ENCODE results near the gene PDCL2.

PDCL2 gene

DNA sequence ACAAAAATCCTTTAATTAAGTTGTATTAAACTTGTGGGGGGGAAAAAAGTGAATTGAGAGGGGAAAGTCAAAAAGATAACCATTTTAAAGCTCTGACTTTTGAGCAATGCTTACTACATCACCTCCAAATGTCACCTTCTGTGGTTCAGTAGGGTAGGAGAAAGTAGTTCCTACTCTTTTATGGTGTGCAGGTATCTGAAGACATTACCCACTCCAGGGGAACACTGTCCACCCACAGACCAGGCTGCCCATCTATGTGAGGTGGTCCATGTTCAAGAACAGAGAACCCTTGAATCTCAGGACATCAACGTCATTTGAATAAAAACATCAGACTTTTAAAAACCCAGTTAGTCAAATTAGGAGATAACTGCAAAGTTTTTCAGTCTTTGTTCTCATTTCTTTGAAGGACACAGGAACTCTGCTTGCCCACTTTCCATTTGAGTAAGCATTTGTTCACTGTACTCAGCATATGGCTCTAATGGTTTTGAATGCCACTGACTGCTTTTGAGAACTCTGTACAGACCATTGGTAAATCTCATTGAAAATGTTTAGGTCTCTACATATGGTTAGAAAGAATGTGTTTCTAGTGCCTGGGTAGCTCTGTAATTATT lies 25.6 kb upstream of the PDCL2 start:
- TF ChIP-seq OSR1 (CRISPR knock-in tag; IDR thresholded peaks at IDR 0.05) (no peak), RARB (CRISPR knock-in tag; IDR thresholded peaks at IDR 0.05) (no peak), GLIS3 (CRISPR knock-in tag; IDR thresholded peaks at IDR 0.05) (no peak), ZNF565 (CRISPR knock-in tag; conservative IDR thresholded peaks at IDR 0.05; ENCODE audit: low read depth) (no peak), ARNTL (CRISPR knock-in tag; IDR thresholded peaks at IDR 0.05; ENCODE audit: borderline replicate concordance, low read depth) (no peak), SNAI2 (CRISPR knock-in tag; IDR thresholded peaks at IDR 0.05) (no peak), CSDC2 (CRISPR knock-in tag; IDR thresholded peaks at IDR 0.05) (no peak), ISL1 (CRISPR knock-in tag; IDR thresholded peaks at IDR 0.05) (no peak)
- TF ChIP-seq, protein P1, sequence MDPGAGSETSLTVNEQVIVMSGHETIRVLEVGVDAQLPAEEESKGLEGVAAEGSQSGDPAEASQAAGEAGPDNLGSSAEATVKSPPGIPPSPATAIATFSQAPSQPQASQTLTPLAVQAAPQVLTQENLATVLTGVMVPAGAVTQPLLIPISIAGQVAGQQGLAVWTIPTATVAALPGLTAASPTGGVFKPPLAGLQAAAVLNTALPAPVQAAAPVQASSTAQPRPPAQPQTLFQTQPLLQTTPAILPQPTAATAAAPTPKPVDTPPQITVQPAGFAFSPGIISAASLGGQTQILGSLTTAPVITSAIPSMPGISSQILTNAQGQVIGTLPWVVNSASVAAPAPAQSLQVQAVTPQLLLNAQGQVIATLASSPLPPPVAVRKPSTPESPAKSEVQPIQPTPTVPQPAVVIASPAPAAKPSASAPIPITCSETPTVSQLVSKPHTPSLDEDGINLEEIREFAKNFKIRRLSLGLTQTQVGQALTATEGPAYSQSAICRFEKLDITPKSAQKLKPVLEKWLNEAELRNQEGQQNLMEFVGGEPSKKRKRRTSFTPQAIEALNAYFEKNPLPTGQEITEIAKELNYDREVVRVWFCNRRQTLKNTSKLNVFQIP (CRISPR knock-in tag; IDR thresholded peaks at IDR 0.05; ENCODE audit: borderline replicate concordance, low read depth), result no peak
- TF ChIP-seq, protein P2, sequence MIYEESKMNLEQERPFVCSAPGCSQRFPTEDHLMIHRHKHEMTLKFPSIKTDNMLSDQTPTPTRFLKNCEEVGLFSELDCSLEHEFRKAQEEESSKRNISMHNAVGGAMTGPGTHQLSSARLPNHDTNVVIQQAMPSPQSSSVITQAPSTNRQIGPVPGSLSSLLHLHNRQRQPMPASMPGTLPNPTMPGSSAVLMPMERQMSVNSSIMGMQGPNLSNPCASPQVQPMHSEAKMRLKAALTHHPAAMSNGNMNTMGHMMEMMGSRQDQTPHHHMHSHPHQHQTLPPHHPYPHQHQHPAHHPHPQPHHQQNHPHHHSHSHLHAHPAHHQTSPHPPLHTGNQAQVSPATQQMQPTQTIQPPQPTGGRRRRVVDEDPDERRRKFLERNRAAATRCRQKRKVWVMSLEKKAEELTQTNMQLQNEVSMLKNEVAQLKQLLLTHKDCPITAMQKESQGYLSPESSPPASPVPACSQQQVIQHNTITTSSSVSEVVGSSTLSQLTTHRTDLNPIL (CRISPR knock-in tag; IDR thresholded peaks at IDR 0.05; ENCODE audit: low read depth), result no peak
- ATAC-seq, result no peak

DNA sequence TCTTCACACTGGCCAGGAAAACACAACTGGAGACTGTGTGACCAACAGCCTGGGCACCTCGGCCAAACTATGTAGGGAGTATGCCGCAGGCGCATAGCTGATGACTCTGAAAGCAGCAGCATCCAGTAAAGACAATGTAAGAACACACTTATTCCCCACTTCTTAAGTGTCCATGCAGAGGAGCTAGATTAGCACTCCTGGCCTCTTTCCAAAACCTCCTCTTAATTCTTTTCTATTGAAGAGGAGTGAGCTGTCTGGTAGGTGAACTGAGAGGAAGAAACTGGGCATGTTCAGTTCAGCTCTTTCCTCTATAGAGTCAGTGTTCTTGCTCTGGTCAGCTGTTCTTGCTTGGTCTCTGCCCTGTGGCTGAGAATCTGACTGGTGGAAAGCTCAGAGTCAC lies 23.0 kb upstream of the PDCL2 start:
- no peak for ATAC-seq

DNA sequence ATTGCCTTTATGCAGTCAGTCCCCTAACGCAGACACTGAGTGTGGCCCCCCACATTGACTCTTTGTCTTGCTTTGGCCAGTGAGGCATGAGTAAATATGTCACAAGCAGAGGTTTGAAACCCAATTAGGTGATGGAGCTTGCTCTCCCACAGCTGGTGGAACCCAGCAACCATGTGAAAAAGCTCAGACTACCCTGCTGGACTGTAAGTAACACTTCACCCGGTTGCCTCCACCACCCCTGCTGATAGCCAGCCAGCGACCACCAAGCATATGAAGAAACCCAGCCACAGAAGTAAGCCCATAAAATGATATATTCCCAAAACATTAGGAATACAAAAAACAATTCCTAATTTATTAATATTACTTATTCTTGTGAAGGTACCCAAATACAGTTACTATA lies 21.6 kb upstream of the PDCL2 start:
- no peak for ATAC-seq
- TF ChIP-seq BACH2 (CRISPR knock-in tag; IDR thresholded peaks at IDR 0.05; ENCODE audit: borderline replicate concordance), result no peak
- no peak for TF ChIP-seq ZC3H10 (CRISPR knock-in tag; IDR thresholded peaks at IDR 0.05)
- TF ChIP-seq ARNTL (CRISPR knock-in tag; IDR thresholded peaks at IDR 0.05; ENCODE audit: borderline replicate concordance, low read depth), result no peak
- no peak for TF ChIP-seq OSR1 (CRISPR knock-in tag; IDR thresholded peaks at IDR 0.05)
- TF ChIP-seq SNAI2 (CRISPR knock-in tag; IDR thresholded peaks at IDR 0.05), result no peak
- TF ChIP-seq PPARA (CRISPR knock-in tag; IDR thresholded peaks at IDR 0.05; ENCODE audit: borderline replicate concordance), result no peak
- TF ChIP-seq, protein P3, sequence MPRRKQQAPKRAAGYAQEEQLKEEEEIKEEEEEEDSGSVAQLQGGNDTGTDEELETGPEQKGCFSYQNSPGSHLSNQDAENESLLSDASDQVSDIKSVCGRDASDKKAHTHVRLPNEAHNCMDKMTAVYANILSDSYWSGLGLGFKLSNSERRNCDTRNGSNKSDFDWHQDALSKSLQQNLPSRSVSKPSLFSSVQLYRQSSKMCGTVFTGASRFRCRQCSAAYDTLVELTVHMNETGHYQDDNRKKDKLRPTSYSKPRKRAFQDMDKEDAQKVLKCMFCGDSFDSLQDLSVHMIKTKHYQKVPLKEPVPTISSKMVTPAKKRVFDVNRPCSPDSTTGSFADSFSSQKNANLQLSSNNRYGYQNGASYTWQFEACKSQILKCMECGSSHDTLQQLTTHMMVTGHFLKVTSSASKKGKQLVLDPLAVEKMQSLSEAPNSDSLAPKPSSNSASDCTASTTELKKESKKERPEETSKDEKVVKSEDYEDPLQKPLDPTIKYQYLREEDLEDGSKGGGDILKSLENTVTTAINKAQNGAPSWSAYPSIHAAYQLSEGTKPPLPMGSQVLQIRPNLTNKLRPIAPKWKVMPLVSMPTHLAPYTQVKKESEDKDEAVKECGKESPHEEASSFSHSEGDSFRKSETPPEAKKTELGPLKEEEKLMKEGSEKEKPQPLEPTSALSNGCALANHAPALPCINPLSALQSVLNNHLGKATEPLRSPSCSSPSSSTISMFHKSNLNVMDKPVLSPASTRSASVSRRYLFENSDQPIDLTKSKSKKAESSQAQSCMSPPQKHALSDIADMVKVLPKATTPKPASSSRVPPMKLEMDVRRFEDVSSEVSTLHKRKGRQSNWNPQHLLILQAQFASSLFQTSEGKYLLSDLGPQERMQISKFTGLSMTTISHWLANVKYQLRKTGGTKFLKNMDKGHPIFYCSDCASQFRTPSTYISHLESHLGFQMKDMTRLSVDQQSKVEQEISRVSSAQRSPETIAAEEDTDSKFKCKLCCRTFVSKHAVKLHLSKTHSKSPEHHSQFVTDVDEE (CRISPR knock-in tag; IDR thresholded peaks at IDR 0.05), result no peak
- TF ChIP-seq ZFP3 (CRISPR knock-in tag; IDR thresholded peaks at IDR 0.05), result no peak
- no peak for TF ChIP-seq RARB (CRISPR knock-in tag; IDR thresholded peaks at IDR 0.05)
- TF ChIP-seq, protein P2 (CRISPR knock-in tag; IDR thresholded peaks at IDR 0.05; ENCODE audit: low read depth), result no peak
- no peak for TF ChIP-seq CSDC2 (CRISPR knock-in tag; IDR thresholded peaks at IDR 0.05)
- TF ChIP-seq, protein P4, sequence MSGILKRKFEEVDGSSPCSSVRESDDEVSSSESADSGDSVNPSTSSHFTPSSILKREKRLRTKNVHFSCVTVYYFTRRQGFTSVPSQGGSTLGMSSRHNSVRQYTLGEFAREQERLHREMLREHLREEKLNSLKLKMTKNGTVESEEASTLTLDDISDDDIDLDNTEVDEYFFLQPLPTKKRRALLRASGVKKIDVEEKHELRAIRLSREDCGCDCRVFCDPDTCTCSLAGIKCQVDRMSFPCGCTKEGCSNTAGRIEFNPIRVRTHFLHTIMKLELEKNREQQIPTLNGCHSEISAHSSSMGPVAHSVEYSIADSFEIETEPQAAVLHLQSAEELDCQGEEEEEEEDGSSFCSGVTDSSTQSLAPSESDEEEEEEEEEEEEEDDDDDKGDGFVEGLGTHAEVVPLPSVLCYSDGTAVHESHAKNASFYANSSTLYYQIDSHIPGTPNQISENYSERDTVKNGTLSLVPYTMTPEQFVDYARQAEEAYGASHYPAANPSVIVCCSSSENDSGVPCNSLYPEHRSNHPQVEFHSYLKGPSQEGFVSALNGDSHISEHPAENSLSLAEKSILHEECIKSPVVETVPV (CRISPR knock-in tag; IDR thresholded peaks at IDR 0.05), result no peak
- TF ChIP-seq GLIS3 (CRISPR knock-in tag; IDR thresholded peaks at IDR 0.05), result no peak
- no peak for TF ChIP-seq ESRRG (CRISPR knock-in tag; IDR thresholded peaks at IDR 0.05)

More for the DNA sequence above, 23.0 kb upstream of the PDCL2 start:
- TF ChIP-seq ZC3H10 (CRISPR knock-in tag; IDR thresholded peaks at IDR 0.05) (no peak), BACH2 (CRISPR knock-in tag; IDR thresholded peaks at IDR 0.05; ENCODE audit: borderline replicate concordance) (no peak), ESRRG (CRISPR knock-in tag; IDR thresholded peaks at IDR 0.05) (no peak), ZFP30 (CRISPR knock-in tag; IDR thresholded peaks at IDR 0.05) (no peak), ZNF565 (CRISPR knock-in tag; conservative IDR thresholded peaks at IDR 0.05; ENCODE audit: low read depth) (no peak), ZNF70 (CRISPR knock-in tag; IDR thresholded peaks at IDR 0.05) (no peak), ISL1 (CRISPR knock-in tag; IDR thresholded peaks at IDR 0.05) (no peak)
- TF ChIP-seq, protein P4 (CRISPR knock-in tag; IDR thresholded peaks at IDR 0.05), result no peak
- TF ChIP-seq, protein P3 (CRISPR knock-in tag; IDR thresholded peaks at IDR 0.05), result no peak

Measured in SK-N-SH treated with all-trans-retinoic acid at 6 μM for 48 hours (cell line).